GM19240 (cell line): Measurements from ENCODE around the gene UBAP1L.
"Not testable (repeated sequence)": the region's sequence is repeated elsewhere in the genome, so short reads cannot be mapped to it uniquely, and the experiment has no call there.

Experiments used
- DNase-seq: peaks from one replicate; pipeline ENCODE4 v3.0.0; 2011; ENCODE audit warnings: low spot score; ENCODE audit not compliant: insufficient read length

UBAP1L gene

GRCh38 chr15:65044724-65045481, 70.1 kb downstream of the UBAP1L start, which contains the start of gene SLC51B:
TSS of gene SLC51B (plus strand) at chr15:65045387. CDS start at chr15:65050005, 4,618 bp downstream.
- DNase-seq = no peak

- DNase-seq = not testable (repeated sequence)
Measured at GRCh38 chr15:65044218-65044617, 70.8 kb downstream of the UBAP1L start.

GRCh38 chr15:65042776-65043327, 72.1 kb downstream of the UBAP1L start:
- no peak for DNase-seq
